K562 (cell line): ENCODE measurements around the gene SORCS1. TPM values are rescaled to one million over a fixed set of nuclear protein-coding genes. Genes with fewer than 3 reads are reported as not detected.
A peak's percentile ranks its signal among the peaks of the same experiment; 100 is the strongest.

Experiments
- ATAC-seq: fragments of 200-7000 bp; cut with Tn5 transposase; 3 replicates; pipeline ENCODE4 v1.9.1; 2020; ENCODE audit warnings: moderate library complexity
- BruUV-seq: library from RNA; stranded (reverse); fragments of 400-500 nt; replicated peaks from 2 replicates; lab custom pipeline; 2021; lab: Mats Ljungman, UMichigan
- CTCF ChIA-PET: fragments of 300-600 bp; formaldehyde crosslinking; extraction: SDS; loops from one replicate; lab custom pipeline; 2021; ENCODE audit warnings: low intra/inter-chr PET ratio; lab: Yijun Ruan, JAX
- POLR2A ChIA-PET: fragments of 300-600, 350-650 bp; sonication (Branson Sonifier 250); formaldehyde crosslinking; extraction: SDS; loops from one replicate; lab custom pipeline; 2021; ENCODE audit warnings: antibody characterized with exemption, inconsistent platforms; lab: Yijun Ruan, JAX
- DNase-seq, 4 experiments: peaks; one replicate each; pipeline versions ENCODE4 v3.0.0 to v3.0.0-alpha.2; 2011 to 2018; ENCODE audit warnings: low spot score in 3 of 4, mixed read lengths in 3 of 4; ENCODE audit errors: extremely low read depth in 1 of 4
- FAIRE-seq: peaks from 2 replicates; lab custom pipeline; 2011; peaks lifted over from hg19 to GRCh38; lab: Jason Lieb, UNC
- H2AFZ ChIP-seq: 2 replicates; pipeline ENCODE4 v1.6.0; 2011; ENCODE audit warnings: low read depth, low read length, control low read depth, inconsistent platforms
- H3K27ac ChIP-seq: fragments of 200-600 bp; 3 replicates; pipeline ENCODE4 v1.8.0; 2011; ENCODE audit warnings: low read depth, mild to moderate bottlenecking, control low read depth, inconsistent platforms, low read length, moderate library complexity, mixed read lengths; ENCODE audit errors: extremely low read depth
- H3K27me3 ChIP-seq, 2 experiments: fragments of 300-600 bp in 1 of 2; 2 replicates in 1 of 2; 3 replicates in 1 of 2; pipeline versions ENCODE4 v1.6.0 to v1.8.0; 2011; ENCODE audit warnings: inconsistent platforms in 2 of 2, low read length in 2 of 2, mild to moderate bottlenecking in 1 of 2, mixed read lengths in 1 of 2, moderate library complexity in 1 of 2; ENCODE audit not compliant: control insufficient read depth in 2 of 2, insufficient read depth in 2 of 2
- H3K36me3 ChIP-seq: fragments of 300-600 bp; 3 replicates; pipeline ENCODE4 v1.8.0; 2011; ENCODE audit warnings: mild to moderate bottlenecking, low read length, inconsistent platforms; ENCODE audit not compliant: control insufficient read depth, insufficient read depth
- H3K4me1 ChIP-seq, 2 experiments: fragments of 200-600 bp in 1 of 2; replicated peaks in 1 of 2; 2 replicates in 1 of 2; 3 replicates in 1 of 2; pipeline versions ENCODE4 v1.5.1 to v1.8.0; 2011; ENCODE audit warnings: inconsistent platforms in 2 of 2, low read length in 2 of 2, mild to moderate bottlenecking in 1 of 2, mixed read lengths in 1 of 2, moderate library complexity in 1 of 2; ENCODE audit not compliant: control insufficient read depth in 2 of 2, insufficient read depth in 2 of 2
- H3K4me2 ChIP-seq: 2 replicates; pipeline ENCODE4 v1.6.1; 2011; ENCODE audit warnings: low read length, control low read depth, inconsistent platforms, mixed read lengths; ENCODE audit not compliant: insufficient read depth
- H3K4me3 ChIP-seq: fragments of 200-600 bp; sonication (generic), shearing (Covaris generic); 2 replicates; pipeline ENCODE4 v1.5.1; 2016; ENCODE audit warnings: control low read depth, inconsistent platforms
- H3K79me2 ChIP-seq: fragments of 200-600 bp; 3 replicates; pipeline ENCODE4 v1.8.0; 2011; ENCODE audit warnings: low read length, inconsistent platforms; ENCODE audit not compliant: control insufficient read depth, insufficient read depth
- H3K9ac ChIP-seq, 2 experiments: 2 replicates each; pipeline versions ENCODE4 v1.6.0 to v1.6.1; 2011; ENCODE audit warnings: low read depth in 2 of 2, low read length in 2 of 2, control low read depth in 1 of 2, inconsistent platforms in 1 of 2, mild to moderate bottlenecking in 1 of 2, mixed read lengths in 1 of 2; ENCODE audit not compliant: insufficient read depth in 1 of 2
- H3K9me1 ChIP-seq: one replicate; pipeline ENCODE4 v1.6.0; 2011; ENCODE audit warnings: inconsistent platforms, mild to moderate bottlenecking, low read length, moderate library complexity; ENCODE audit not compliant: control insufficient read depth, insufficient read depth
- H3K9me3 ChIP-seq: replicated peaks from 2 replicates; pipeline ENCODE4 v1.5.1; 2011; ENCODE audit warnings: low read depth, low read length, inconsistent platforms; ENCODE audit not compliant: control insufficient read depth, insufficient read depth
- H4K20me1 ChIP-seq: replicated peaks from 2 replicates; pipeline ENCODE4 v1.6.1; 2011; ENCODE audit warnings: low read length, inconsistent platforms, mixed read lengths; ENCODE audit not compliant: control insufficient read depth, insufficient read depth
- HMG20A ChIP-seq: fragments of 450-650 bp; formaldehyde crosslinking; conservative IDR thresholded peaks from 2 replicates; pipeline ENCODE4 v1.4.0; 2020; ENCODE audit warnings: mild to moderate bottlenecking, mixed read lengths
- ILK ChIP-seq: fragments of 450-650 bp; IDR thresholded peaks from 2 replicates; pipeline ENCODE4 v1.6.1; 2016; ENCODE audit warnings: missing genetic modification characterization, low read depth, mild to moderate bottlenecking, missing compliant biosample characterization, moderate library complexity, borderline replicate concordance
- KDM1A ChIP-seq, 2 experiments: fragments of 450-650 bp; IDR thresholded peaks; 2 replicates each; pipeline ENCODE4 v1.6.1; 2016; ENCODE audit warnings: mild to moderate bottlenecking in 2 of 2
- ZC3H8 ChIP-seq: fragments of 450-650 bp; IDR thresholded peaks from 2 replicates; pipeline ENCODE4 v1.6.1; 2017
- WGBS: fragments of 100-300 bp; shearing (Covaris generic); methylation state at CpG from one replicate; pipeline ENCODE4 v1.1.6; 2016; ENCODE audit warnings: low coverage, mixed read lengths; ENCODE audit not compliant: insufficient coverage; ENCODE audit errors: missing lambda C conversion rate; 5-methylcytosine and 5-hydroxymethylcytosine counted together
- in situ Hi-C: fragments of 300-500 bp; cut with MboI; formaldehyde crosslinking; loops from 4 replicates; pipeline ENCODE4 v1.15.0; 2018; ENCODE audit warnings: inconsistent platforms, mixed read lengths
- intact Hi-C: fragments of 100-400 bp; cut with micrococcal nuclease; formaldehyde crosslinking; loops from 2 replicates; pipeline ENCODE4 v1.14.2; 2022
- polyA plus RNA-seq, 8 experiments: library from polyadenylated mRNA; depleted of rRNA in 4 of 8; stranded (reverse) in 5 of 8; unstranded in 3 of 8; fragments of >200 nt; fragmentation: Nextera tagmentation in 2 of 8; fragmentation: Illumina TruSeq in 1 of 8; extraction: Ambion mirVana in 2 of 8; extraction: Trizol in 1 of 8; gene quantifications; 2 replicates each; pipeline versions ENCODE4 v1.2.1 to v1.2.3, GENCODE V29; 2011 to 2014; ENCODE audit warnings: inconsistent platforms in 1 of 8, missing spikeins in 1 of 8
- small RNA-seq: library from RNA; depleted of rRNA; stranded (forward); fragments of <200 nt; gene quantifications from one replicate; pipeline ENCODE3, GENCODE V24; 2014
- total RNA-seq, 7 experiments: library from RNA; depleted of rRNA in 6 of 7; stranded (reverse); fragments of >200 nt in 6 of 7; fragmentation: Illumina TruSeq in 2 of 7; extraction: Trizol in 2 of 7; gene quantifications; 2 replicates each; pipeline versions ENCODE4 v1.2.1 to v1.2.3, GENCODE V29; 2011 to 2021; ENCODE audit warnings: low replicate concordance in 1 of 7

SORCS1 gene
- total and polyA plus RNA-seq, 9 of the 15 experiments (the other 6 are each of a cell fraction or from before 2014, with no cell fraction given), result 1.5 to 3.9 (median 2.7) TPM

- Histone ChIP-seq H3K79me2 (no peaks in the 10 kb centered on the region), H3K9me1 (no peaks in the 10 kb centered on the region), H3K9ac (no peak overlapping the region), H3K4me1 (no peaks in the 10 kb centered on the region), H3K27me3 (no peaks in the 10 kb centered on the region), H2AFZ (no peak overlapping the region), H3K9me3 (no peaks in the 10 kb centered on the region), H3K27ac (no peak overlapping the region), H3K36me3 (no peaks in the 10 kb centered on the region), H3K4me3 (no peak overlapping the region)
- WGBS, result 13% methylated on average over 1 of the region's 1 CpG
- BruUV-seq, result no TSS peak
- POLR2A ChIA-PET, result no interaction called here
- ATAC-seq, result no peak
- no peak for FAIRE-seq
- intact Hi-C loops, result no loop called here
- no peak for DNase-seq
- CTCF ChIA-PET, result no interaction called here
- no peak for TF ChIP-seq ZC3H8
- no peak for TF ChIP-seq ILK
- no peak for TF ChIP-seq KDM1A (IDR thresholded peaks at IDR 0.05)
- no peak for TF ChIP-seq HMG20A
- TF ChIP-seq, all 486 proteins: peak for 0
- Histone ChIP-seq H4K20me1 (no peaks in the 10 kb centered on the region), H3K4me2 (no peak overlapping the region)
- in situ Hi-C loops, result no loop called here
These were observed 638.7 kb downstream of the SORCS1 start for GRCh38 chr10:106525835-106526234.

Small RNAs within 50 kb of the gene (small RNA-seq; reads per million reads assigned to genes)
- gene RNA5SP325, result 2.8 reads per million, percentile 87 among the genes with 10 or more reads in this experiment
